Measurements from ENCODE around the gene GBX2. TPM values are rescaled to one million over a fixed set of nuclear protein-coding genes. Genes with fewer than 3 reads are reported as not detected.

Gene GBX2
- total and polyA plus RNA-seq, 5 donors = not detected

DNA sequence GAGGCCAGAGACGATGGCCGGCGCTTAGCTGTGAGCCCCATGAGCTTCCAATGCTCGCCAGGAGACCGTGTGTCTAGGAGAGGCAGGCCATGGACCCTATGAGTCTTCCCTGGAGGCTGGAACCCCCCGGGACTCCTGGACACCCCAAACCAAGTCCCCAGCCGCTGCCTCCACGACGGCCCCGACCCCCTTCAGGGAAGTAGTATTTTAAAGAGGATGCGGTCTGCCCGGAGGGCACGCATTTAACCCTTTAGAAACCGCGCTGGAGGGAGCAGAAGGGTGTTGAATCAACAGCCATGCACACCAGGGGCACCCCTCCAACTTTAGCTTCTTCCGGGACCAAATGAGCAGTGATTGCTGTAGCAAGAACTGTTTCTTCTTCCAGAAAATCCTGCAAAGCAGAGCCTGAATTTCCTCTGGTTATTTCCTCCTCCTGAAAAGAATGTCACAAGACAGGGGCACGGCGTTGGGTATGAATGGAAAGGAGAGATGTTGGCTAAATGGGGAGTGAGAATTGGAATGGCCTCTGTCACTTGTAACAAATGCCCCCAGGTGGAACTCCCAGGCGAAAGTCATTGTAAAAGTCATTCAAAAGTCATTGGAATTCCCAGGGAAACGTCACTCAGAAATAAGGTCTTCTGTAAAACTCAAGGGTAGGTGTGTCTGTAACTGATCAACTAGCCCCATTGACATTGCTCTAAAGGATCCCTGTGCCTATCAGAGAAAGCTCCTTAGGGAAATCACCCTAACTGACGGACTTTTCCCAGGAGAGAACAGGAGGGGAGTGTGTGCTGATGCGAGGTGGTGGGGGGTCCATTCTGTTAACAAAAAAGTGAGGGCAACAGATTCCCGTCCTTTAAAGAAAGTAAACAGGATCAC, 5.8 kb upstream of the GBX2 start:
- DNase-seq (peak in 1 of 3 donors; percentile 41), ATAC-seq (no peak)
- H3K27me3 ChIP-seq (ENCODE audit: control insufficient read depth, insufficient read depth) = no peaks in the 10 kb centered on the region
- H3K4me1 ChIP-seq (ENCODE audit: control insufficient read depth, insufficient read depth, low read length) = no peaks in the 10 kb centered on the region
- WGBS = 13% methylated on average over 23 of the region's 23 CpGs
- intact Hi-C loops (cut with DNase I) = loop anchor here in 1 of 4 donors (10.0 kb wide), 1 partner anchor 369 kb away; no protein-coding TSS in a partner anchor
- no peaks in the 10 kb centered on the region for H3K9me3 ChIP-seq (ENCODE audit: control insufficient read depth, low read length)
- no peak overlapping the region for H3K4me3 ChIP-seq (ENCODE audit: low read length)
- H3K27ac ChIP-seq (ENCODE audit: low read length) = no peak overlapping the region

DNA sequence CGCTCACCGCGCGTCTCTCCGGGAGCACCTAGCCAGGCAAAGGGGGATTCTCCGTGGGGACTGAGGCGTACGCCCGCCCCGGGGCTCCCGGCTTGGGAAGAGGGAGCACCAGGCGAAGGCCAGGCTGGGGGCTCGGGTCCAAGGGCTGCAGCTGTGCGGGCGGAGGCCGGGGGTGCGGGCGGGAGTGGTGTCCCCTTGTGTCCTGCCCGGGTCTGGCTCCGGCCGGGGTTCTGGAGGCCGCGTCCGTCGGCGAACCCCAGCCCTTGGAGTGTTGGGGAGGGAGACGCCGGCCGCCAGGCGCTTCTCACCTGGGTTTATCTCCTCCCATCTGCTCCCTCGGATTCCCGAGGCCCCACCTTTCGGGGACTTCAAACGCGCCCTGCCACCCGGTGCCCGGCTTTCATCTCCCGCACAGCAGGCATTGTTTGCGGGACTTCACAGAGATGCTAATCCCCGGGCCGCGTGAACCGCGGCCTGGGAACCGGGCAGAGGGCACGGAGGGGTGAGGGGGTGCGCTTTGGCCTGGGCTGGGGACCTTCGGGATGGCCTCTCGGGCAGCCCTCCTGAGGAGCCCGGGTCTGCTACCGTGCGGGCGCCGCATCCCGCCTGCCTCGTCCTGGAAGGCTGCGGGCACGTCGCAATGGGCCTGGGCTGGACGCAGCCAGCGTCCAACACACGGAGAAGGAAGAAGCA, 5.0 kb upstream of the GBX2 start:
- intact Hi-C loops (cut with DNase I) = loop anchor here in 1 of 4 donors (10.0 kb wide), 1 partner anchor 368 kb away; no protein-coding TSS in a partner anchor
- ATAC-seq = no peak
- DNase-seq = no peak

DNA sequence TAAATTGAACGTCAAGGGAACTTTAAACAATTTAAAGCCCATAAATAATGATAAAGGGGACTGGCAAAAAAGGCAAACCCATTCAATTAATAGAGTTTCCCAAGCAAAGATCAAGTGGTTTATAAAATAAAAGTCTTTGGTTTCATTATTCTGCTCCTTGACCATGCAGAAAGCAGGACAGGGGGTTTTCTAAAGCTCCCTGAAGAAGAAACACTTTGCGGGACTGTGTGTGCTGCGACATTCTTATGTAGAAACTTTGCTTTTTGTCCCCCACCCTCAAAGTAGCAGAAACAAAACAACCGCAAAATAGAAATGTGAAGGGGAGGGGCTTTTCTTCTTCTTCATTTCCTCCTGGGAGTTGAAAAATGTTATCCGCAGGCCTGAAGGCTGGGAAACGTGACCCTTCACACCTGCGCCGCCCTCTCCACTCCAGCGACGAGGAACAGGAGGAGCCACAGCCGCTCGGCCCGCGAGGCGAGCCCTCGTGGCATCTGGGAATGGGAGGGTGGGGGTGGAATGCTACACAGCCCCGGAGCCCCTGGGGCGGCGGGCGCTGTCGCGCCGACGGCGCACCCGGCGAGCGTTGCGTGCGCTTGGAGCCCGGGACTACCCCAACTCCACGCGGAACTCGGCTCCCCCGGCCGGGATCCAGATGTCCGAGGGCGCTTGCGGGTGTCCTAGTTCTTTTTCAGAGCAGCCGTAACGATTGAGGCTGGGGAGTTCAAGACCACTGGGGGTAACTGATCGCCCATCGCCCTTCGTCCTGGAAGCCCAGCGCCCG, 4.3 kb upstream of the GBX2 start:
- DNase-seq = no peak
- no peak overlapping the region for H3K27ac ChIP-seq (ENCODE audit: low read length)
- H3K27me3 ChIP-seq (ENCODE audit: control insufficient read depth, insufficient read depth) = no peaks in the 10 kb centered on the region
- H3K9me3 ChIP-seq (ENCODE audit: control insufficient read depth, low read length) = no peaks in the 10 kb centered on the region
- H3K4me1 ChIP-seq (ENCODE audit: control insufficient read depth, insufficient read depth, low read length) = no peaks in the 10 kb centered on the region
- WGBS = 6% methylated on average over 46 of the region's 46 CpGs
- intact Hi-C loops (cut with DNase I) = loop anchor here in 1 of 4 donors (10.0 kb wide), 1 partner anchor 368 kb away; no protein-coding TSS in a partner anchor
- H3K4me3 ChIP-seq (ENCODE audit: low read length) = no peak overlapping the region
- no peak for ATAC-seq

More for the DNA sequence above, 5.0 kb upstream of the GBX2 start:
- Histone ChIP-seq H3K9me3 (ENCODE audit: control insufficient read depth, low read length) (no peaks in the 10 kb centered on the region), H3K27ac (ENCODE audit: low read length) (no peak overlapping the region), H3K4me3 (ENCODE audit: low read length) (no peak overlapping the region), H3K4me1 (ENCODE audit: control insufficient read depth, insufficient read depth, low read length) (no peaks in the 10 kb centered on the region), H3K27me3 (ENCODE audit: control insufficient read depth, insufficient read depth) (no peaks in the 10 kb centered on the region)
- WGBS = 5% methylated on average over 62 of the region's 62 CpGs

DNA sequence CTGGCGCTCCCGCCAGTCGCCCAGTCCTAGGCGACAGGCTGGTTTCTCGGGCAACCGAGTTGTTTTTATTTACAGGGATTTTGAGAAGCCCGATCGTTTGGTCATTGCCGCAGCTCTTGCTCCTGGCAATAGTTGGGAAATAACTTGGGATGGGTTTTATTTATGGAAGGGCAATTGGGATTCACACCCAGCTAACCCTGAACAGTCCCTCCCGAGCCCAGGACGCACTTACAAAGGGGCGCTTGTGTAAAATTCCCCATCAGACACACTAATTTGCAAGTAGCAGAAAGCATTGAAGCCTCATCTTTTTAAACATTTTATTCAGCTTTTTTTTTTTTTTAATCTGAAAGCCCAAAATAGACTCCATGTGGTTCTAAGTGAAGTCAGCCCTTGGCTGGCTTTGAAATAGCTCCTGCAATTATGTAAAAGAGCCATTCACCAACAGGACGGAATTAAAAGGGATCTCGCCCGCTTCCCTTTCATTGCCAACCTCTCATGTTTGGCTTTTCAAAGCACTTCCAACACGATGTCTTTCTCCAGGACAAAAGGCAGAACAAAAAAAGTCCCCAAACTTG, 3.6 kb upstream of the GBX2 start:
- Histone ChIP-seq H3K4me1 (ENCODE audit: control insufficient read depth, insufficient read depth, low read length) (no peaks in the 10 kb centered on the region), H3K9me3 (ENCODE audit: control insufficient read depth, low read length) (no peaks in the 10 kb centered on the region), H3K27me3 (ENCODE audit: control insufficient read depth, insufficient read depth) (no peaks in the 10 kb centered on the region), H3K27ac (ENCODE audit: low read length) (no peak overlapping the region), H3K4me3 (ENCODE audit: low read length) (no peak overlapping the region)
- intact Hi-C loops (cut with DNase I) = loop anchor here in 1 of 4 donors (10.0 kb wide), 1 partner anchor 367 kb away; no protein-coding TSS in a partner anchor
- WGBS = 7% methylated on average over 16 of the region's 16 CpGs
- DNase-seq (no peak), ATAC-seq (no peak)

DNA sequence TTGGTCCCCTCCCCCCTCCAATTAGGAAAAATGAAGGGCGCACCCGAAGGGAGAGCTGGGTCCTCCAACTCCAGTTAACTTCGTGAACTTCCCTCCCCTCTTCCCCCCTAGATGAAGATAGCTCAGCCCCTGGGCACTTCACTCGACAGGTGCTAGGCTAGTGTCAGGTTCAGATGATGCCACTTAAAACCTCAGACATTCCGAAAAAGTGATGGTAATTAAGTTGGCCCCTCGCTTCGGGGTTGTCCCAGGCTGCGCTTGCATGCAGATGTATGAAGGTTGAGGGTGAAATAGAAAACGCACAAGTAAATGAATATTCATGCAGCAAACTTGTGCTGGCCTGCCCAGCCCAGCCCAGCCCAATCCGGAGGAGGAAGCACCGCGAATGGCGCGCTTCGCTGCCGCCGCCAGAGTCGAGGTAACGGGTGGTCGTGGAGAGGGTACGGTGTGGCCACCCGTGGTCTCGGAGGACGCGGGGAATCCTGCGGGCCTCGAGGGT, 3.0 kb upstream of the GBX2 start:
- no peak overlapping the region for H3K4me3 ChIP-seq (ENCODE audit: low read length)
- no peaks in the 10 kb centered on the region for H3K27me3 ChIP-seq (ENCODE audit: control insufficient read depth, insufficient read depth)
- no peak overlapping the region for H3K27ac ChIP-seq (ENCODE audit: low read length)
- no peaks in the 10 kb centered on the region for H3K4me1 ChIP-seq (ENCODE audit: control insufficient read depth, insufficient read depth, low read length)
- WGBS = 4% methylated on average over 27 of the region's 27 CpGs
- intact Hi-C loops (cut with DNase I) = loop anchor here in 1 of 4 donors (10.0 kb wide), 1 partner anchor 366 kb away; no protein-coding TSS in a partner anchor
- ATAC-seq (no peak), DNase-seq (peak in 1 of 3 donors; percentile 29)
- H3K9me3 ChIP-seq (ENCODE audit: control insufficient read depth, low read length) = no peaks in the 10 kb centered on the region

DNA sequence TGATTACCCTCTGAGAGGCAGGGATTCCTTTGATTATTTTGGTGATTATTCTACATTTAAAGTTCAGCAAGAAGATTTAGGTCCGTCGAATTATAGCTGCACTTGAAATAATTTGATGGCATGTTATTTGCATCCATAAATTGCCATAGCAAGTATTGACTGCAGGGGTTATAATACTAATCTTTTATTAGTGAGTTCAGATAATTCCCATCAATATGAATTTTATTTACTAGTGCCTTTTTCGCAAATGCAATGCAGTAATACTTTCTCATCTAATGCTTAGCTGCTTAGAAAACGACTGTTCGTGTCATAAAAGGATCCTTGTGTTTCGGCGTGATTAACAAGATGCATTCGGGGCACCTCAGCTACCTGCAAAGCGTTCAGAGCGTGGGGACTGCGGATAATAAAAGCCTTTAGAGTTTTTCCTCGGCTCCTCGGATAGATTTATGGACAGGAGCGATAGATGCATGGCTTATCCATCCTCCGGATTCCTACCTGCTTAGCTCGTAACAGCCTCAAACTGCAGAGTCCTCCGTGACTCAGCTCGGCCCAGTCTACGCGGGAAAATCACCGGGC, 2.5 kb upstream of the GBX2 start:
- no peaks in the 10 kb centered on the region for H3K9me3 ChIP-seq (ENCODE audit: control insufficient read depth, low read length)
- H3K4me1 ChIP-seq (ENCODE audit: control insufficient read depth, insufficient read depth, low read length) = no peaks in the 10 kb centered on the region
- no peak for ATAC-seq
- H3K27me3 ChIP-seq (ENCODE audit: control insufficient read depth, insufficient read depth) = no peaks in the 10 kb centered on the region
- intact Hi-C loops (cut with DNase I) = loop anchor here in 1 of 4 donors (10.0 kb wide), 1 partner anchor 366 kb away; no protein-coding TSS in a partner anchor
- DNase-seq = no peak
- WGBS = 12% methylated on average over 21 of the region's 21 CpGs
- no peak overlapping the region for H3K27ac ChIP-seq (ENCODE audit: low read length)
- no peak overlapping the region for H3K4me3 ChIP-seq (ENCODE audit: low read length)

DNA sequence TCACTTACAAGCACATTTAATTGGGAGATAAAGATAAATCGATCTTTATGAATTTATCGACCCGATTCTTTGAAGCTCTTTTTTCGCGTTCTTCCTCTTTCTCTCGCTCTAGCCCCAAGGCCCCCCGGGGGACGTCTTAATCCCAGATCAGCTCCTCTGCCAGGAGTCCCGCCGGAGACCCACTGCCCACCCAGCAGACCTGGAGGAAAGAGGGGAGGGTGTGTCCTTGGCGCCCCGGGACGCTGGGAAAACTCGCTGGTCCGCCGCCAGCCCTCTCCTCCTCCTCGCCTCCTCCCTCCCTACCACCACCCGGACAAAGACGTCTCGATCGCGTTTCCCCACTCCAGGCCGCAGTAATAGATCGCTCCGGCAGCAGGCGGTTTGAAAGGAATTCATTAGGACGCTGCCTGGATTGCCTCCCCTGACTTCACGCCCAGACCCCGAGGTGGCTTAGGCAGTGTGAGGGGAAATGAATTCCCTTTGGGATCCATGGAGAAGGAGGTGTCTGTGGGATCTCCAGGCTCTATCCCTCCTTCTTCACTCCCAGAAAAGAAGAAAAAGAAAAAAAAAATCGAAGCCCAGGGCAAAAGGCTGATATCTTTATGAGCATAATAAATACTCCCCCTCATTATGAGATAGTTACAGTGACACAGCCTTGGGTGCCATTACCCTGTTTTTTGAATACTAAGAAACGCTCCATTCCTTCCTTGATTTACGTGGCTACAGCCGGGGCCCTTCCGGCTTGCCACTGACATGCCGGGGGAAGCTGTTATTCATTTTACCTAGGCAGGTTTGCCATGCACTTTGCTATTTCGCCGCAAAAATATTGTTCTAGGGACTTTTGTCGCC, 1.8 kb upstream of the GBX2 start:
- intact Hi-C loops (cut with DNase I) = loop anchor here in 1 of 4 donors (10.0 kb wide), 1 partner anchor 365 kb away; no protein-coding TSS in a partner anchor
- no peak overlapping the region for H3K27ac ChIP-seq (ENCODE audit: low read length)
- no peak overlapping the region for H3K4me3 ChIP-seq (ENCODE audit: low read length)
- DNase-seq (peak in 1 of 3 donors; percentile 30), ATAC-seq (no peak)
- 7% methylated on average over 38 of the region's 38 CpGs for WGBS
- H3K4me1 ChIP-seq (ENCODE audit: control insufficient read depth, insufficient read depth, low read length) = no peaks in the 10 kb centered on the region
- H3K9me3 ChIP-seq (ENCODE audit: control insufficient read depth, low read length) = no peaks in the 10 kb centered on the region
- H3K27me3 ChIP-seq (ENCODE audit: control insufficient read depth, insufficient read depth) = no peaks in the 10 kb centered on the region

DNA sequence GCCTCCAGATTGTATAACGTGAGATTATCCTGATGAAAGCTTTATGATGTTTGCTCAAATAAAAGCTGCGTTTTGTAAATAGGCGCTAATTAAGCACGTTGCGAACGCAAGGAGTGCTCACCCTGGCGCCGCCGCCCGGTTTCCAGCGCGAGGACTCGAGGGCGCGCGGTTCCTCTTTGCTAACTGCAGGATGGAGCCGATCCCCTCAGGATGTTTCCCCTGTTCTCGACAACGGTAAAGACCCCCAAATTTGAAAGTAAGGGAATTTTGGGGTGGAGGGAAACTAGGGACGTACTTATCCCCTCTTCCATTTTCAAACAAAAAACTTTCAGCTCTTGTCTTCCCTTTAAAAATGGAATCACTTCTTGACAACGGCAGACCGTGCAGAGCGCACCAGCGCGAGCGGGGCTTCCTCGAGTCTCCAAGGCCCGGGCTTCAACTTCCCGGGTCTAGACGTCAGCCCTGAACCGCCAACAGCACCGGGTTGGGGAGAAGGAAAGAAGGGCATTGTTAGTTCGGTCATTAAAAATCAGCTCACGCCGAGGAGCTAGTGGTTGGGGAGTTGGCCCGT, 1.1 kb upstream of the GBX2 start:
- ATAC-seq = no peak
- 6% methylated on average over 36 of the region's 36 CpGs for WGBS

More for the DNA sequence above, 1.1 kb upstream of the GBX2 start:
- H3K27me3 ChIP-seq (ENCODE audit: control insufficient read depth, insufficient read depth) = no peaks in the 10 kb centered on the region
- H3K9me3 ChIP-seq (ENCODE audit: control insufficient read depth, low read length) = no peaks in the 10 kb centered on the region
- H3K4me3 ChIP-seq (ENCODE audit: low read length) = no peak overlapping the region
- peak in 1 of 3 donors; percentile 18 for DNase-seq
- H3K27ac ChIP-seq (ENCODE audit: low read length) = no peak overlapping the region
- intact Hi-C loops (cut with DNase I) = no loop called here
- no peaks in the 10 kb centered on the region for H3K4me1 ChIP-seq (ENCODE audit: control insufficient read depth, insufficient read depth, low read length)
